ENCODE results near the gene MAPK4.

The MAPK4 gene

GRCh38 chr18:50711386-50711785, 151.5 kb downstream of the MAPK4 start:
- Histone ChIP-seq H3K36me3 (ENCODE audit: control insufficient read depth in 2 of 2, insufficient read depth in 2 of 2, low read length in 2 of 2) (no peaks in the 10 kb centered on the region), H3K27ac (ENCODE audit: low read depth in 2 of 2, low read length in 2 of 2) (no peak overlapping the region), H3K9ac (ENCODE audit: low read depth in 1 of 2, low read length in 2 of 2) (no peak overlapping the region), H3K9me3 (ENCODE audit: control insufficient read depth in 2 of 2, low read length in 2 of 2) (no peaks in the 10 kb centered on the region), H3K4me1 (ENCODE audit: control insufficient read depth in 2 of 2, insufficient read depth in 2 of 2, low read length in 2 of 2) (no peaks in the 10 kb centered on the region), H3K4me3 (ENCODE audit: low read length in 2 of 2) (no peak overlapping the region), H3K27me3 (ENCODE audit: control insufficient read depth in 2 of 2, insufficient read depth in 2 of 2, low read length in 2 of 2) (peaks cover 0 to 14% of the 10 kb centered on the region in 2 donors)

- Histone ChIP-seq H3K36me3 (ENCODE audit: control insufficient read depth in 2 of 2, insufficient read depth in 2 of 2, low read length in 2 of 2) (no peaks in the 10 kb centered on the region), H3K4me3 (ENCODE audit: low read length in 2 of 2) (no peak overlapping the region), H3K4me1 (ENCODE audit: control insufficient read depth in 2 of 2, insufficient read depth in 2 of 2, low read length in 2 of 2) (no peaks in the 10 kb centered on the region), H3K9ac (ENCODE audit: low read depth in 1 of 2, low read length in 2 of 2) (no peak overlapping the region), H3K27ac (ENCODE audit: low read depth in 2 of 2, low read length in 2 of 2) (no peak overlapping the region), H3K9me3 (ENCODE audit: control insufficient read depth in 2 of 2, low read length in 2 of 2) (no peaks in the 10 kb centered on the region), H3K27me3 (ENCODE audit: control insufficient read depth in 2 of 2, insufficient read depth in 2 of 2, low read length in 2 of 2) (peaks cover 0 to 14% of the 10 kb centered on the region in 2 donors)
Measured at GRCh38 chr18:50715919-50716318, 156.0 kb downstream of the MAPK4 start.

- Histone ChIP-seq H3K9ac (ENCODE audit: low read depth in 1 of 2, low read length in 2 of 2) (no peak overlapping the region), H3K27ac (ENCODE audit: low read depth in 2 of 2, low read length in 2 of 2) (no peak overlapping the region), H3K4me1 (ENCODE audit: control insufficient read depth in 2 of 2, insufficient read depth in 2 of 2, low read length in 2 of 2) (no peaks in the 10 kb centered on the region), H3K36me3 (ENCODE audit: control insufficient read depth in 2 of 2, insufficient read depth in 2 of 2, low read length in 2 of 2) (no peaks in the 10 kb centered on the region), H3K27me3 (ENCODE audit: control insufficient read depth in 2 of 2, insufficient read depth in 2 of 2, low read length in 2 of 2) (peaks cover 0 to 12% of the 10 kb centered on the region in 2 donors), H3K4me3 (ENCODE audit: low read length in 2 of 2) (no peak overlapping the region), H3K9me3 (ENCODE audit: control insufficient read depth in 2 of 2, low read length in 2 of 2) (no peaks in the 10 kb centered on the region)
Measured at GRCh38 chr18:50716902-50717301, 157.0 kb downstream of the MAPK4 start.

GRCh38 chr18:50717563-50717962, 157.7 kb downstream of the MAPK4 start:
- no peaks in the 10 kb centered on the region for H3K36me3 ChIP-seq (ENCODE audit: control insufficient read depth in 2 of 2, insufficient read depth in 2 of 2, low read length in 2 of 2)
- no peaks in the 10 kb centered on the region for H3K4me1 ChIP-seq (ENCODE audit: control insufficient read depth in 2 of 2, insufficient read depth in 2 of 2, low read length in 2 of 2)
- H3K27ac ChIP-seq (ENCODE audit: low read depth in 2 of 2, low read length in 2 of 2) = no peak overlapping the region

GRCh38 chr18:50719471-50720324, 159.8 kb downstream of the MAPK4 start:
- H3K27ac ChIP-seq (ENCODE audit: low read depth in 2 of 2, low read length in 2 of 2) = no peak overlapping the region
- H3K4me1 ChIP-seq (ENCODE audit: control insufficient read depth in 2 of 2, insufficient read depth in 2 of 2, low read length in 2 of 2) = no peaks in the 10 kb centered on the region
- no peak overlapping the region for H3K4me3 ChIP-seq (ENCODE audit: low read length in 2 of 2)
- no peaks in the 10 kb centered on the region for H3K9me3 ChIP-seq (ENCODE audit: control insufficient read depth in 2 of 2, low read length in 2 of 2)
- peaks cover 0 to 9% of the 10 kb centered on the region in 2 donors for H3K27me3 ChIP-seq (ENCODE audit: control insufficient read depth in 2 of 2, insufficient read depth in 2 of 2, low read length in 2 of 2)
- no peak overlapping the region for H3K9ac ChIP-seq (ENCODE audit: low read depth in 1 of 2, low read length in 2 of 2)
- no peaks in the 10 kb centered on the region for H3K36me3 ChIP-seq (ENCODE audit: control insufficient read depth in 2 of 2, insufficient read depth in 2 of 2, low read length in 2 of 2)

More at GRCh38 chr18:50717563-50717962, 157.7 kb downstream of the MAPK4 start:
- H3K9me3 ChIP-seq (ENCODE audit: control insufficient read depth in 2 of 2, low read length in 2 of 2) = no peaks in the 10 kb centered on the region
- no peak overlapping the region for H3K9ac ChIP-seq (ENCODE audit: low read depth in 1 of 2, low read length in 2 of 2)
- no peak overlapping the region for H3K4me3 ChIP-seq (ENCODE audit: low read length in 2 of 2)
- peaks cover 0 to 9% of the 10 kb centered on the region in 2 donors for H3K27me3 ChIP-seq (ENCODE audit: control insufficient read depth in 2 of 2, insufficient read depth in 2 of 2, low read length in 2 of 2)

- H3K9me3 ChIP-seq (ENCODE audit: control insufficient read depth in 2 of 2, low read length in 2 of 2) = no peaks in the 10 kb centered on the region
- H3K4me3 ChIP-seq (ENCODE audit: low read length in 2 of 2) = no peak overlapping the region
- no peaks in the 10 kb centered on the region for H3K36me3 ChIP-seq (ENCODE audit: control insufficient read depth in 2 of 2, insufficient read depth in 2 of 2, low read length in 2 of 2)
- H3K9ac ChIP-seq (ENCODE audit: low read depth in 1 of 2, low read length in 2 of 2) = no peak overlapping the region
- peaks cover 0 to 5% of the 10 kb centered on the region in 2 donors for H3K27me3 ChIP-seq (ENCODE audit: control insufficient read depth in 2 of 2, insufficient read depth in 2 of 2, low read length in 2 of 2)
- H3K4me1 ChIP-seq (ENCODE audit: control insufficient read depth in 2 of 2, insufficient read depth in 2 of 2, low read length in 2 of 2) = no peaks in the 10 kb centered on the region
- H3K27ac ChIP-seq (ENCODE audit: low read depth in 2 of 2, low read length in 2 of 2) = no peak overlapping the region
Measured at GRCh38 chr18:50720325-50720674, 160.4 kb downstream of the MAPK4 start.

GRCh38 chr18:50721006-50721405, 161.1 kb downstream of the MAPK4 start:
- Histone ChIP-seq H3K4me3 (ENCODE audit: low read length in 2 of 2) (no peak overlapping the region), H3K36me3 (ENCODE audit: control insufficient read depth in 2 of 2, insufficient read depth in 2 of 2, low read length in 2 of 2) (no peaks in the 10 kb centered on the region), H3K9me3 (ENCODE audit: control insufficient read depth in 2 of 2, low read length in 2 of 2) (no peaks in the 10 kb centered on the region), H3K27me3 (ENCODE audit: control insufficient read depth in 2 of 2, insufficient read depth in 2 of 2, low read length in 2 of 2) (peaks cover 0 to under 1% of the 10 kb centered on the region in 2 donors), H3K4me1 (ENCODE audit: control insufficient read depth in 2 of 2, insufficient read depth in 2 of 2, low read length in 2 of 2) (no peaks in the 10 kb centered on the region), H3K27ac (ENCODE audit: low read depth in 2 of 2, low read length in 2 of 2) (no peak overlapping the region), H3K9ac (ENCODE audit: low read depth in 1 of 2, low read length in 2 of 2) (no peak overlapping the region)

GRCh38 chr18:50721451-50722120, 161.7 kb downstream of the MAPK4 start:
- Histone ChIP-seq H3K27ac (ENCODE audit: low read depth in 2 of 2, low read length in 2 of 2) (no peak overlapping the region), H3K9ac (ENCODE audit: low read depth in 1 of 2, low read length in 2 of 2) (no peak overlapping the region), H3K4me1 (ENCODE audit: control insufficient read depth in 2 of 2, insufficient read depth in 2 of 2, low read length in 2 of 2) (no peaks in the 10 kb centered on the region), H3K4me3 (ENCODE audit: low read length in 2 of 2) (no peak overlapping the region), H3K27me3 (ENCODE audit: control insufficient read depth in 2 of 2, insufficient read depth in 2 of 2, low read length in 2 of 2) (no peaks in the 10 kb centered on the region), H3K36me3 (ENCODE audit: control insufficient read depth in 2 of 2, insufficient read depth in 2 of 2, low read length in 2 of 2) (no peaks in the 10 kb centered on the region), H3K9me3 (ENCODE audit: control insufficient read depth in 2 of 2, low read length in 2 of 2) (no peaks in the 10 kb centered on the region)

GRCh38 chr18:50722311-50722710, 162.4 kb downstream of the MAPK4 start:
- no peaks in the 10 kb centered on the region for H3K4me1 ChIP-seq (ENCODE audit: control insufficient read depth in 2 of 2, insufficient read depth in 2 of 2, low read length in 2 of 2)
- H3K27ac ChIP-seq (ENCODE audit: low read depth in 2 of 2, low read length in 2 of 2) = no peak overlapping the region
- H3K9me3 ChIP-seq (ENCODE audit: control insufficient read depth in 2 of 2, low read length in 2 of 2) = no peaks in the 10 kb centered on the region
- no peaks in the 10 kb centered on the region for H3K36me3 ChIP-seq (ENCODE audit: control insufficient read depth in 2 of 2, insufficient read depth in 2 of 2, low read length in 2 of 2)
- no peak overlapping the region for H3K9ac ChIP-seq (ENCODE audit: low read depth in 1 of 2, low read length in 2 of 2)
- H3K4me3 ChIP-seq (ENCODE audit: low read length in 2 of 2) = no peak overlapping the region
- H3K27me3 ChIP-seq (ENCODE audit: control insufficient read depth in 2 of 2, insufficient read depth in 2 of 2, low read length in 2 of 2) = no peaks in the 10 kb centered on the region

- Histone ChIP-seq H3K9ac (ENCODE audit: low read depth in 1 of 2, low read length in 2 of 2) (no peak overlapping the region), H3K4me1 (ENCODE audit: control insufficient read depth in 2 of 2, insufficient read depth in 2 of 2, low read length in 2 of 2) (no peaks in the 10 kb centered on the region), H3K27ac (ENCODE audit: low read depth in 2 of 2, low read length in 2 of 2) (no peak overlapping the region)
Measured at GRCh38 chr18:50724751-50725151, 164.9 kb downstream of the MAPK4 start.

More at GRCh38 chr18:50724751-50725151, 164.9 kb downstream of the MAPK4 start:
- H3K9me3 ChIP-seq (ENCODE audit: control insufficient read depth in 2 of 2, low read length in 2 of 2) = no peaks in the 10 kb centered on the region
- H3K4me3 ChIP-seq (ENCODE audit: low read length in 2 of 2) = no peak overlapping the region
- H3K36me3 ChIP-seq (ENCODE audit: control insufficient read depth in 2 of 2, insufficient read depth in 2 of 2, low read length in 2 of 2) = no peaks in the 10 kb centered on the region
- no peaks in the 10 kb centered on the region for H3K27me3 ChIP-seq (ENCODE audit: control insufficient read depth in 2 of 2, insufficient read depth in 2 of 2, low read length in 2 of 2)
